Immature natural killer cell (primary cell): ENCODE measurements around the gene ARL16. TPM values are rescaled to one million over a fixed set of nuclear protein-coding genes. Genes with fewer than 3 reads are reported as not detected.

Experiments used
- polyA plus RNA-seq, 3 donors: library from polyadenylated mRNA; unstranded; fragments of 300-500 nt; fragmentation: Illumina TruSeq; gene quantifications; one replicate each; pipeline ENCODE4 v1.2.3, GENCODE V29; 2021

ARL16 gene
- polyA plus RNA-seq, 3 donors from 2014 or later = 31.1 to 75.2 (median 61.8) TPM

Other genes with a start within 250 kb of the ARL16 start
- gene ACTG1, start 171.0 kb downstream of the ARL16 start, polyA plus RNA-seq = 1,000 to 10,000 TPM; 1,637 to 3,074 (median 2,788) TPM
- under 1 TPM in 1 of 3 donors, not detected in 2; 0.23 TPM for gene FSCN2, start 155.4 kb downstream of the ARL16 start, polyA plus RNA-seq
- 10 to 100 TPM; 11.4 to 25.0 (median 14.5) TPM for gene FAAP100, start 131.4 kb downstream of the ARL16 start, polyA plus RNA-seq
- 10 to 100 TPM; 51.0 to 73.9 (median 60.3) TPM for gene NPLOC4, start 46.7 kb downstream of the ARL16 start, polyA plus RNA-seq
- gene TSPAN10, start 46.6 kb downstream of the ARL16 start, polyA plus RNA-seq = under 1 TPM in 2 of 3 donors, not detected in 1; 0.48 to 0.63 TPM
- gene PDE6G, start 27.3 kb downstream of the ARL16 start, polyA plus RNA-seq = 10 to 100 TPM; 75.1 to 98.8 (median 81.4) TPM
- gene OXLD1, start 17.2 kb downstream of the ARL16 start, polyA plus RNA-seq = 10 to 100 TPM; 66.4 to 97.9 (median 93.9) TPM
- 10 to 100 TPM in 1 of 3 donors, 1 to 10 TPM in 2; 1.8 to 21.7 (median 6.1) TPM for gene CCDC137, start 17.1 kb downstream of the ARL16 start, polyA plus RNA-seq
- 10 to 100 TPM; 12.4 to 40.4 (median 17.3) TPM for gene HGS, start 214 bp upstream of the ARL16 start, polyA plus RNA-seq
- 10 to 100 TPM; 43.1 to 79.4 (median 58.7) TPM for gene MRPL12, start 19.6 kb upstream of the ARL16 start, polyA plus RNA-seq
- gene SLC25A10, start 28.5 kb upstream of the ARL16 start, polyA plus RNA-seq = 1 to 10 TPM; 5.6 to 7.5 (median 5.9) TPM
- not detected for gene GCGR, start 120.4 kb upstream of the ARL16 start, polyA plus RNA-seq
- 100 to 1,000 TPM; 112 to 178 (median 124) TPM for gene MCRIP1, start 149.5 kb upstream of the ARL16 start, polyA plus RNA-seq
- not detected for gene PPP1R27, start 151.3 kb upstream of the ARL16 start, polyA plus RNA-seq
- gene P4HB, start 176.7 kb upstream of the ARL16 start, polyA plus RNA-seq = 100 to 1,000 TPM; 365 to 534 (median 475) TPM
- 100 to 1,000 TPM; 100 to 245 (median 133) TPM for gene ARHGDIA, start 187.5 kb upstream of the ARL16 start, polyA plus RNA-seq
- gene ALYREF, start 207.8 kb upstream of the ARL16 start, polyA plus RNA-seq = 10 to 100 TPM; 36.2 to 63.3 (median 40.1) TPM
- 100 to 1,000 TPM; 339 to 578 (median 348) TPM for gene ANAPC11, start 207.9 kb upstream of the ARL16 start, polyA plus RNA-seq
- gene NPB, start 218.4 kb upstream of the ARL16 start, polyA plus RNA-seq = not detected
- gene PCYT2, start 227.6 kb upstream of the ARL16 start, polyA plus RNA-seq = 10 to 100 TPM; 44.7 to 59.6 (median 49.5) TPM
- 10 to 100 TPM; 27.2 to 54.7 (median 36.2) TPM for gene SIRT7, start 234.4 kb upstream of the ARL16 start, polyA plus RNA-seq
- 1 to 10 TPM; 1.1 to 4.8 (median 1.3) TPM for gene MAFG, start 243.9 kb upstream of the ARL16 start, polyA plus RNA-seq